ENCODE measurements around the gene UBB. TPM values are rescaled to one million over a fixed set of nuclear protein-coding genes. Genes with fewer than 3 reads are reported as not detected.

UBB gene
- total RNA-seq, 1 experiment from 2014 or later: 2,378 TPM

DNA sequence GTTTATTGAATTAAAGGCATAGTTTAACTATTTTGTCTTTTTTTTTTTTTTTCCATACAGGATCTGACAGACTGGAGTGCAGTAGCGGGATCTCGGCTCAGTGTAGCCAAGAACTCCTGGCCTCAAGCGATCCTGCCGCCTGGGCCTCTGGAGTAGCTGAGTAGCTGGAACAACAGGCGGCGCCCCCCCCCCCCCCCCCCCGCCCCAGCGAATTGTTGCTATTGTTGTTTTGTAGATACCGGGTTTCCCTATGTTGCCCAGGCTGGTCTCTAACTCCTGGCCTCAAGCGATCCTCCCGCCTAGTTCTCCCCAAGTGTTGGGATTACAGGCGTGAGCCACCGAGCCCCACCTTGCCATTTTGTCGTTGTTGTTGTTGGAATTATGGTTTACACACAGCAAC, 26.3 kb upstream of the UBB start:
- no peak overlapping the region for H3K4me3 ChIP-seq (replicated peaks in 1 of 2; ENCODE audit: low read depth in 1 of 2, low read length in 2 of 2)
- intact Hi-C loops (cut with micrococcal nuclease): loop anchor here (5.0 kb wide), 1 partner anchor 67 kb away; no protein-coding TSS in a partner anchor
- H3K4me2 ChIP-seq (ENCODE audit: low read length): no peak overlapping the region
- ATAC-seq (no peak), DNase-seq (ENCODE audit: low read depth, low spot score) (no peak)
- ChIA-PET RAD21 (ENCODE audit: low non-redundant PET in 1 of 2, low total read pairs in 2 of 2, uncharacterized antibody in 2 of 2, unreplicated experiment in 2 of 2) (no interaction called here), CTCF (interaction anchor here (1.0 kb wide), 1 partner anchor 9 kb away, joined by 8 read pairs; no protein-coding TSS in a partner anchor), POLR2A (no interaction called here)
- no peak overlapping the region for H3K27ac ChIP-seq (ENCODE audit: low read depth, low read length)
- peaks cover 11 to 18% of the 10 kb centered on the region in 2 experiments for H3K4me1 ChIP-seq (ENCODE audit: control insufficient read depth in 1 of 2, insufficient read depth in 2 of 2, low read length in 2 of 2)
- H3K79me2 ChIP-seq (ENCODE audit: insufficient read depth, low read length): peaks cover 34% of the 10 kb centered on the region
- H2AFZ ChIP-seq (ENCODE audit: low read depth, low read length, poor library complexity, severe bottlenecking): no peak overlapping the region
- no peaks in the 10 kb centered on the region for H3K9me2 ChIP-seq (ENCODE audit: insufficient read depth)
- TF ChIP-seq ZFX (IDR thresholded peaks at IDR 0.05): no peak
- TF ChIP-seq SRF (IDR thresholded peaks at IDR 0.05; ENCODE audit: low read depth): no peak
- TF ChIP-seq, protein P1, sequence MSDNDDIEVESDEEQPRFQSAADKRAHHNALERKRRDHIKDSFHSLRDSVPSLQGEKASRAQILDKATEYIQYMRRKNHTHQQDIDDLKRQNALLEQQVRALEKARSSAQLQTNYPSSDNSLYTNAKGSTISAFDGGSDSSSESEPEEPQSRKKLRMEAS (IDR thresholded peaks at IDR 0.05): no peak
- TF ChIP-seq, protein P2, sequence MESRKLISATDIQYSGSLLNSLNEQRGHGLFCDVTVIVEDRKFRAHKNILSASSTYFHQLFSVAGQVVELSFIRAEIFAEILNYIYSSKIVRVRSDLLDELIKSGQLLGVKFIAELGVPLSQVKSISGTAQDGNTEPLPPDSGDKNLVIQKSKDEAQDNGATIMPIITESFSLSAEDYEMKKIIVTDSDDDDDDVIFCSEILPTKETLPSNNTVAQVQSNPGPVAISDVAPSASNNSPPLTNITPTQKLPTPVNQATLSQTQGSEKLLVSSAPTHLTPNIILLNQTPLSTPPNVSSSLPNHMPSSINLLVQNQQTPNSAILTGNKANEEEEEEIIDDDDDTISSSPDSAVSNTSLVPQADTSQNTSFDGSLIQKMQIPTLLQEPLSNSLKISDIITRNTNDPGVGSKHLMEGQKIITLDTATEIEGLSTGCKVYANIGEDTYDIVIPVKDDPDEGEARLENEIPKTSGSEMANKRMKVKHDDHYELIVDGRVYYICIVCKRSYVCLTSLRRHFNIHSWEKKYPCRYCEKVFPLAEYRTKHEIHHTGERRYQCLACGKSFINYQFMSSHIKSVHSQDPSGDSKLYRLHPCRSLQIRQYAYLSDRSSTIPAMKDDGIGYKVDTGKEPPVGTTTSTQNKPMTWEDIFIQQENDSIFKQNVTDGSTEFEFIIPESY (IDR thresholded peaks at IDR 0.05; ENCODE audit: extremely low read depth, insufficient replicate concordance, low read length): no peak
- no peak for TF ChIP-seq ELF1 (IDR thresholded peaks at IDR 0.05; ENCODE audit: borderline replicate concordance, low read depth)
- H3K27me3 ChIP-seq (ENCODE audit: insufficient read depth, low read length): no peaks in the 10 kb centered on the region
- peaks cover 0 to 5% of the 10 kb centered on the region in 2 experiments; a peak in 1 of 4 replicates for H3K36me3 ChIP-seq (ENCODE audit: control insufficient read depth in 1 of 2, insufficient read depth in 2 of 2, low read length in 2 of 2)
- no peak overlapping the region for H3K9ac ChIP-seq (ENCODE audit: low read length)
- H3K9me3 ChIP-seq (ENCODE audit: control insufficient read depth in 1 of 2, insufficient read depth in 1 of 2, low read depth in 1 of 2, low read length in 2 of 2): no peaks in the 10 kb centered on the region
- no TSS peak for BruUV-seq (replicated peaks)
- peaks cover 3% of the 10 kb centered on the region; the same call in 1 of the 2 replicates for H4K20me1 ChIP-seq (ENCODE audit: insufficient read depth)

DNA sequence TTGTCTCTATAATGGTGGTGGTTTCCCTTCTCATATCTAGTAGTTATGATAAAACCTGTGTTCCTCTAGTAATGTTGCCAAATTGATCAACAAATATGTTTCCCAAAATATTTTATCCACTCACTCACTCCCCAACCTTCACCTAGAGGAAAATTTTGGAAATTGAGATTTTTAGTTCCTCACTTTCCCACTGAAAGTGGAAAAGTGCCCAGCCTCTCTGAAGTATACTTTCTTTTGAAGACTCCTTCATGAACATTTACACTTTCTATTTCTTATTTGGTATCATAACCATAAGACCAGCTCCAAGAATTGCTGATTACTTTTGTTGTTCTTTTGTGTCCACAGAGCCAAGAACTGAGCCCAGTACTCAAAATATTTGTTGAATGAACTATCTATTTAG, 22.5 kb upstream of the UBB start:
- POLR2A ChIA-PET: interaction anchor here (1.6 kb wide), 1 partner anchor 22 kb away, joined by 7 read pairs; the partner anchor contains the start of gene UBB
- H3K4me1 ChIP-seq (ENCODE audit: control insufficient read depth in 1 of 2, insufficient read depth in 2 of 2, low read length in 2 of 2): peaks cover 2 to 6% of the 10 kb centered on the region in 2 experiments; a peak in 3 of 4 replicates
- no peak overlapping the region for H2AFZ ChIP-seq (ENCODE audit: low read depth, low read length, poor library complexity, severe bottlenecking)
- no peaks in the 10 kb centered on the region for H3K9me2 ChIP-seq (ENCODE audit: insufficient read depth)
- RAD21 ChIA-PET (ENCODE audit: low non-redundant PET in 1 of 2, low total read pairs in 2 of 2, uncharacterized antibody in 2 of 2, unreplicated experiment in 2 of 2): interaction anchor here in 1 of 2 experiments (0.7 kb wide), 1 partner anchor 15 kb away, joined by 3 read pairs; no protein-coding TSS in a partner anchor
- H4K20me1 ChIP-seq (ENCODE audit: insufficient read depth): no peaks in the 10 kb centered on the region
- H3K9ac ChIP-seq (ENCODE audit: low read length): no peak overlapping the region
- no peaks in the 10 kb centered on the region for H3K79me2 ChIP-seq (ENCODE audit: insufficient read depth, low read length)
- no peaks in the 10 kb centered on the region for H3K27me3 ChIP-seq (ENCODE audit: insufficient read depth, low read length)
- H3K27ac ChIP-seq (ENCODE audit: low read depth, low read length): no peak overlapping the region
- no peak overlapping the region for H3K4me2 ChIP-seq (ENCODE audit: low read length)
- H3K36me3 ChIP-seq (ENCODE audit: control insufficient read depth in 1 of 2, insufficient read depth in 2 of 2, low read length in 2 of 2): no peaks in the 10 kb centered on the region
- no peaks in the 10 kb centered on the region for H3K9me3 ChIP-seq (ENCODE audit: control insufficient read depth in 1 of 2, insufficient read depth in 1 of 2, low read depth in 1 of 2, low read length in 2 of 2)
- no TSS peak for BruUV-seq (replicated peaks)
- no peak for DNase-seq (ENCODE audit: low read depth, low spot score)
- intact Hi-C loops (cut with micrococcal nuclease): no loop called here
- ATAC-seq: no peak
- CTCF ChIA-PET: no interaction called here
- H3K4me3 ChIP-seq (replicated peaks in 1 of 2; ENCODE audit: low read depth in 1 of 2, low read length in 2 of 2): no peak overlapping the region
- TF ChIP-seq SP1 (IDR thresholded peaks at IDR 0.05; ENCODE audit: low read depth) (no peak), EZH2 (IDR thresholded peaks at IDR 0.05) (no peak), EZH2phosphoT487 (IDR thresholded peaks at IDR 0.05; ENCODE audit: borderline replicate concordance) (no peak), CBX3 (IDR thresholded peaks at IDR 0.05; ENCODE audit: low read depth) (no peak), YY1 (IDR thresholded peaks at IDR 0.05; ENCODE audit: extremely low read depth, insufficient replicate concordance, low read depth, low read length) (no peak), ZNF274 (IDR thresholded peaks at IDR 0.05; ENCODE audit: low read depth, low read length) (no peak)
- TF ChIP-seq, protein P1 (IDR thresholded peaks at IDR 0.05): no peak
- TF ChIP-seq, protein P3, sequence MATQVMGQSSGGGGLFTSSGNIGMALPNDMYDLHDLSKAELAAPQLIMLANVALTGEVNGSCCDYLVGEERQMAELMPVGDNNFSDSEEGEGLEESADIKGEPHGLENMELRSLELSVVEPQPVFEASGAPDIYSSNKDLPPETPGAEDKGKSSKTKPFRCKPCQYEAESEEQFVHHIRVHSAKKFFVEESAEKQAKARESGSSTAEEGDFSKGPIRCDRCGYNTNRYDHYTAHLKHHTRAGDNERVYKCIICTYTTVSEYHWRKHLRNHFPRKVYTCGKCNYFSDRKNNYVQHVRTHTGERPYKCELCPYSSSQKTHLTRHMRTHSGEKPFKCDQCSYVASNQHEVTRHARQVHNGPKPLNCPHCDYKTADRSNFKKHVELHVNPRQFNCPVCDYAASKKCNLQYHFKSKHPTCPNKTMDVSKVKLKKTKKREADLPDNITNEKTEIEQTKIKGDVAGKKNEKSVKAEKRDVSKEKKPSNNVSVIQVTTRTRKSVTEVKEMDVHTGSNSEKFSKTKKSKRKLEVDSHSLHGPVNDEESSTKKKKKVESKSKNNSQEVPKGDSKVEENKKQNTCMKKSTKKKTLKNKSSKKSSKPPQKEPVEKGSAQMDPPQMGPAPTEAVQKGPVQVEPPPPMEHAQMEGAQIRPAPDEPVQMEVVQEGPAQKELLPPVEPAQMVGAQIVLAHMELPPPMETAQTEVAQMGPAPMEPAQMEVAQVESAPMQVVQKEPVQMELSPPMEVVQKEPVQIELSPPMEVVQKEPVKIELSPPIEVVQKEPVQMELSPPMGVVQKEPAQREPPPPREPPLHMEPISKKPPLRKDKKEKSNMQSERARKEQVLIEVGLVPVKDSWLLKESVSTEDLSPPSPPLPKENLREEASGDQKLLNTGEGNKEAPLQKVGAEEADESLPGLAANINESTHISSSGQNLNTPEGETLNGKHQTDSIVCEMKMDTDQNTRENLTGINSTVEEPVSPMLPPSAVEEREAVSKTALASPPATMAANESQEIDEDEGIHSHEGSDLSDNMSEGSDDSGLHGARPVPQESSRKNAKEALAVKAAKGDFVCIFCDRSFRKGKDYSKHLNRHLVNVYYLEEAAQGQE (IDR thresholded peaks at IDR 0.05; ENCODE audit: low read depth): no peak
